ENCODE results near the gene IMMT.

GRCh38 chr2:86224645-86225355, 29.5 kb upstream of the IMMT start:
- TF ChIP-seq POLR2AphosphoS5 (IDR thresholded peaks at IDR 0.05), result no peak
- no peak for TF ChIP-seq EZH2 (IDR thresholded peaks at IDR 0.05; ENCODE audit: borderline replicate concordance, insufficient read depth, low read length, poor library complexity, severe bottlenecking)
- TF ChIP-seq, protein P1, sequence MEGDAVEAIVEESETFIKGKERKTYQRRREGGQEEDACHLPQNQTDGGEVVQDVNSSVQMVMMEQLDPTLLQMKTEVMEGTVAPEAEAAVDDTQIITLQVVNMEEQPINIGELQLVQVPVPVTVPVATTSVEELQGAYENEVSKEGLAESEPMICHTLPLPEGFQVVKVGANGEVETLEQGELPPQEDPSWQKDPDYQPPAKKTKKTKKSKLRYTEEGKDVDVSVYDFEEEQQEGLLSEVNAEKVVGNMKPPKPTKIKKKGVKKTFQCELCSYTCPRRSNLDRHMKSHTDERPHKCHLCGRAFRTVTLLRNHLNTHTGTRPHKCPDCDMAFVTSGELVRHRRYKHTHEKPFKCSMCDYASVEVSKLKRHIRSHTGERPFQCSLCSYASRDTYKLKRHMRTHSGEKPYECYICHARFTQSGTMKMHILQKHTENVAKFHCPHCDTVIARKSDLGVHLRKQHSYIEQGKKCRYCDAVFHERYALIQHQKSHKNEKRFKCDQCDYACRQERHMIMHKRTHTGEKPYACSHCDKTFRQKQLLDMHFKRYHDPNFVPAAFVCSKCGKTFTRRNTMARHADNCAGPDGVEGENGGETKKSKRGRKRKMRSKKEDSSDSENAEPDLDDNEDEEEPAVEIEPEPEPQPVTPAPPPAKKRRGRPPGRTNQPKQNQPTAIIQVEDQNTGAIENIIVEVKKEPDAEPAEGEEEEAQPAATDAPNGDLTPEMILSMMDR (IDR thresholded peaks at IDR 0.05; ENCODE audit: poor library complexity, severe bottlenecking), result no peak
- TF ChIP-seq RAD21 (conservative IDR thresholded peaks at IDR 0.05), result no peak
- TF ChIP-seq REST (IDR thresholded peaks at IDR 0.05; ENCODE audit: borderline replicate concordance), result no peak

Data from neural cell (in vitro differentiated cells).